ENCODE results near the gene FAM131A. TPM values are rescaled to one million over a fixed set of nuclear protein-coding genes. Genes with fewer than 3 reads are reported as not detected.
A peak's percentile ranks its signal among the peaks of the same experiment; 100 is the strongest.

FAM131A gene, protein sequence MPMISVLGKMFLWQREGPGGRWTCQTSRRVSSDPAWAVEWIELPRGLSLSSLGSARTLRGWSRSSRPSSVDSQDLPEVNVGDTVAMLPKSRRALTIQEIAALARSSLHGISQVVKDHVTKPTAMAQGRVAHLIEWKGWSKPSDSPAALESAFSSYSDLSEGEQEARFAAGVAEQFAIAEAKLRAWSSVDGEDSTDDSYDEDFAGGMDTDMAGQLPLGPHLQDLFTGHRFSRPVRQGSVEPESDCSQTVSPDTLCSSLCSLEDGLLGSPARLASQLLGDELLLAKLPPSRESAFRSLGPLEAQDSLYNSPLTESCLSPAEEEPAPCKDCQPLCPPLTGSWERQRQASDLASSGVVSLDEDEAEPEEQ
- total RNA-seq, result 1 to 10 TPM; 2.1 to 3.4 TPM

- H3K36me3 Mint-ChIP-seq, result peaks cover 22% of the 10 kb centered on the region
- H3K27ac Mint-ChIP-seq, result peak within 1 kb of the TSS; percentile 71
- no peak for DNase-seq
- no peaks in the 10 kb centered on the region for H3K9me3 Mint-ChIP-seq
- peaks cover 45% of the 10 kb centered on the region for H3K4me1 Mint-ChIP-seq
- H3K4me3 Mint-ChIP-seq, result peak within 1 kb of the TSS; percentile 80
- no peaks in the 10 kb centered on the region for H3K27me3 Mint-ChIP-seq
Observed at GRCh38 chr3:184337399-184337714, at the start of gene FAM131A. Gene FAM131A (plus strand): TSS chr3:184337600. CDS start chr3:184337631, 31 bp downstream.

- H3K4me1 Mint-ChIP-seq, result peaks cover 3% of the 10 kb centered on the region
- no peaks in the 10 kb centered on the region for H3K9me3 Mint-ChIP-seq
- H3K4me3 Mint-ChIP-seq, result no peak overlapping the region
- H3K36me3 Mint-ChIP-seq, result no peaks in the 10 kb centered on the region
- H3K27me3 Mint-ChIP-seq, result peaks cover 25% of the 10 kb centered on the region
- DNase-seq, result peak; percentile 64
- H3K27ac Mint-ChIP-seq, result no peak overlapping the region
Observed at GRCh38 chr3:184289426-184289938, 47.9 kb upstream of the FAM131A start.

- H3K36me3 Mint-ChIP-seq, result no peaks in the 10 kb centered on the region
- H3K27me3 Mint-ChIP-seq, result peaks cover 25% of the 10 kb centered on the region
- no peak overlapping the region for H3K4me3 Mint-ChIP-seq
- no peak overlapping the region for H3K27ac Mint-ChIP-seq
- no peaks in the 10 kb centered on the region for H3K9me3 Mint-ChIP-seq
- no peak for DNase-seq
- H3K4me1 Mint-ChIP-seq, result peaks cover 3% of the 10 kb centered on the region
Observed at GRCh38 chr3:184290331-184290730, 47.1 kb upstream of the FAM131A start.

DNA sequence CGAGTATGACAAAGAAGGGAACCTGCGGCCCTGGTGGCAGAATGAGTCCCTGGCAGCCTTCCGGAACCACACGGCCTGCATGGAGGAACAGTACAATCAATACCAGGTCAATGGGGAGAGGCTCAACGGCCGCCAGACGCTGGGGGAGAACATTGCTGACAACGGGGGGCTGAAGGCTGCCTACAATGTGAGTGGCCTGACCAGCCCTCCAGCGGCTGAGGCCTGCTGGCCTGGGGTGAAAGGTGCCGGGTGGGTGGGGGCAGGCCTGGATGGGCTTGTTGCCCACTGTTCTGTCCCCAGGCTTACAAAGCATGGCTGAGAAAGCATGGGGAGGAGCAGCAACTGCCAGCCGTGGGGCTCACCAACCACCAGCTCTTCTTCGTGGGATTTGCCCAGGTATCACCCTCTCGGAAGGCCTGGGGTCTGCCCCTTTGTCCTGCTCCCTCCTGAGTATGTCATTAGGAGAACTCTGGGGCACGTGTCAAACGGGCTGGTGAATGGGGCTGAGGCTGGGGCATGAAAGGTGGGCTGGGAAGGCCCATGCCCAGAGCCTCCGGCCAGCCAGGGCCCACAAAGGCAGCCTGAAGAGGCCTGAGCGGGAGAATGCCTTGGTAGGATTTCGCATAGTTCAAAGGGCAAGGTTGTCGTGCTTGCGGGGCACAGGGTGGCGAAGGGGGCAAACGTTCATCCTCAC lies 46.2 kb upstream of the FAM131A start:
- no peak for DNase-seq
- H3K27ac Mint-ChIP-seq, result no peak overlapping the region
- H3K4me1 Mint-ChIP-seq, result peaks cover 3% of the 10 kb centered on the region
- no peak overlapping the region for H3K4me3 Mint-ChIP-seq
- H3K27me3 Mint-ChIP-seq, result peaks cover 18% of the 10 kb centered on the region
- no peaks in the 10 kb centered on the region for H3K36me3 Mint-ChIP-seq
- H3K9me3 Mint-ChIP-seq, result no peaks in the 10 kb centered on the region

DNA sequence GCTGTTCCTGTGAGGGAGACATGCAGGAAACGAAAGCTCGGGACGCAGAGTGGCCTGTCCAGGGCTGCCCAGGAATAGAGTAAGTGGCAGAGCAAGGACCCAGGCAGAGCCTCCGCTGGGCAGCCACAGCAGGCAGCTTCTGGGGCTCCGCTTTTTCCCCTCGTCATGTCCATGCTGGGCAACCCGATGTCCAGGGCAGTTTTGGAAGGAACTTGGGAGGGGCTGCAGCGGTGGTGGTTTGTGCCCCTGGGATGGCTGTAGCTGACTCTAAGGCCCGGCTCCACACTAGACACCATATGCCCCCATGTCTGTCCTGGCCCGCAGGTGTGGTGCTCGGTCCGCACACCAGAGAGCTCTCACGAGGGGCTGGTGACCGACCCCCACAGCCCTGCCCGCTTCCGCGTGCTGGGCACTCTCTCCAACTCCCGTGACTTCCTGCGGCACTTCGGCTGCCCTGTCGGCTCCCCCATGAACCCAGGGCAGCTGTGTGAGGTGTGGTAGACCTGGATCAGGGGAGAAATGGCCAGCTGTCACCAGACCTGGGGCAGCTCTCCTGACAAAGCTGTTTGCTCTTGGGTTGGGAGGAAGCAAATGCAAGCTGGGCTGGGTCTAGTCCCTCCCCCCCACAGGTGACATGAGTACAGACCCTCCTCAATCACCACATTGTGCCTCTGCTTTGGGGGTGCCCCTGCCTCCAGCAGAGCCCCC lies 45.5 kb upstream of the FAM131A start:
- Mint-ChIP-seq H3K27me3 (peaks cover 11% of the 10 kb centered on the region), H3K4me1 (peaks cover 3% of the 10 kb centered on the region), H3K9me3 (no peaks in the 10 kb centered on the region), H3K36me3 (no peaks in the 10 kb centered on the region), H3K4me3 (no peak overlapping the region), H3K27ac (no peak overlapping the region)
- no peak for DNase-seq

DNA sequence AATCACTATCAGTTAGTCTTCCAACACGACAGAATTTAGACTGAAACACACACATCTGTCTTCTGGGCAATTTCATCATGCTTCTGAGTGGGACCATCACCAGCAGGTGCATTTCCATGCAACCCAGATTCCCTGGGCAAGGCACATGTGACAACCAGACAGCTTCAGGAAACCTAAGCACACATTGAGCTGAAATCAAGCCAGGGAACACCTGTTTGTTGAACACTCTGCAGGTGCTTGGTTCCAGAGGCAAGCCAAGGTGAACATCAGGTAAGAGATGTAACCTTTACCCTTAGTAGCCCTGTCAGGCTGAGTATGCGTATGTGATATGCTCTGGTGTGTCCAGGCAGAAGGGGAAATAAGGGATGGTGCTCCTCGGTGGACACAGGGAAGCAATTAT lies 41.6 kb upstream of the FAM131A start:
- Mint-ChIP-seq H3K9me3 (no peaks in the 10 kb centered on the region), H3K4me3 (no peak overlapping the region)

GRCh38 chr3:184296616-184297015 lies 40.8 kb upstream of the FAM131A start:
- peaks cover 14% of the 10 kb centered on the region for H3K36me3 Mint-ChIP-seq
- no peaks in the 10 kb centered on the region for H3K27me3 Mint-ChIP-seq
- no peak overlapping the region for H3K4me3 Mint-ChIP-seq
- H3K4me1 Mint-ChIP-seq, result peaks cover 22% of the 10 kb centered on the region
- no peak for DNase-seq
- H3K27ac Mint-ChIP-seq, result no peak overlapping the region
- H3K9me3 Mint-ChIP-seq, result no peaks in the 10 kb centered on the region

More for the DNA sequence above, 41.6 kb upstream of the FAM131A start:
- Mint-ChIP-seq H3K4me1 (peaks cover 18% of the 10 kb centered on the region), H3K27ac (no peak overlapping the region), H3K36me3 (peaks cover 8% of the 10 kb centered on the region), H3K27me3 (no peaks in the 10 kb centered on the region)
- no peak for DNase-seq

DNA sequence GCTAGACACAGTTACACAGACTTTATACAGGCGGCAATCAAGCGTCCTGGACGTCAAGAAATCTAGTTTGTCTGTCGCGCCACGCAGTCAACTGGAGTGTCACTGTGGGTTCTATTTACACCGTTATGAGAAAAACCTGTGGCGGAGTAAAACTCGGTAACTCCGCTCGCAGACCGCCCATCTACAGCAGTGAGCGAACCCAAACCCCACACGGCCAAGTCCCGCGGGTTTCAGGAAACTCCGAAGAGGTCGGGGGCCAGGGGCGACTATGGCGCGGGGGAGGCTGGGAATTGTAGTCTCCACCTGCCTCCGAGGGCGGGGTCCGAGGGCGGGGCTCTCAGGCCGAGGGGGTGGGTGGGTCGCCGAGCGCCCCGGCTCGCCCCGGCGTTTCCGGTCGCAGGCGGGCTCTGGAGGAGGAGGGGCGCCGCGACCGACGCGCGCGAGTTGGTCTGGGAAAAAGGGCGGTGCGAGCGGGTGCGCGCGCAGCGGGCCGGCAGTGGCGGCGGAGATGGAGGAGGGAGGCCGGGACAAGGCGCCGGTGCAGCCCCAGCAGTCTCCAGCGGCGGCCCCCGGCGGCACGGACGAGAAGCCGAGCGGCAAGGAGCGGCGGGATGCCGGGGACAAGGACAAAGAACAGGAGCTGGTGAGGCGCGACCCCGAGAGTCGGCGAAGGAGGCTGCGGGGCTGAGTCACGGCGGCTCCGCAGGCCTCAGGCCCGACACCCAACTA lies 38.5 kb upstream of the FAM131A start, which contains the start of gene PSMD2:
Gene PSMD2 (plus strand): TSS at position 483 of the 729 bp plus-strand sequence. CDS start 26 bp downstream, at position 509.
- H3K9me3 Mint-ChIP-seq, result no peaks in the 10 kb centered on the region
- H3K27ac Mint-ChIP-seq, result peak within 1 kb of the TSS; percentile 82
- H3K4me1 Mint-ChIP-seq, result peaks cover 37% of the 10 kb centered on the region

GRCh38 chr3:184299488-184300377 lies 37.7 kb upstream of the FAM131A start:
- Mint-ChIP-seq H3K27ac (peak overlapping the region; percentile 82), H3K4me3 (peak overlapping the region; percentile 92), H3K27me3 (no peaks in the 10 kb centered on the region), H3K4me1 (peaks cover 39% of the 10 kb centered on the region), H3K9me3 (no peaks in the 10 kb centered on the region), H3K36me3 (peaks cover 36% of the 10 kb centered on the region)
- no peak for DNase-seq

More for the DNA sequence above, 38.5 kb upstream of the FAM131A start, which contains the start of gene PSMD2:
- Mint-ChIP-seq H3K4me3 (peak within 1 kb of the TSS; percentile 92), H3K27me3 (no peaks in the 10 kb centered on the region), H3K36me3 (peaks cover 33% of the 10 kb centered on the region)
- DNase-seq, result peak; percentile 98

DNA sequence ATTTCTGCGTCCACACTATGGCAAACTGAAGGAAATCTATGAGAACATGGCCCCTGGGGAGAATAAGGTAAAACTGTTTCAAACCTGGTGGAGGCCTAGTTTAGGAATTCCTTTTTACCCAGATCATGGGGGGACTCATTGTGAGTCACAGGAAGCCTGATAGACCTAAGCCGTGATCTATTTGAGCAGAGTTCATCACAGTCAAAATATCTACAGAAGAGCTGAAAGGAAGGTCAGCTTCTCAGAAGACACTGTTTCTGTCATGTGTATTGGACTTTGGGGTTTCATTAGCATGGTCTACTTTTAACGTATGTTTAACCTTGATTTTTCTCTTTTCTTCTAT lies 37.1 kb upstream of the FAM131A start:
- peak overlapping the region; percentile 92 for H3K4me3 Mint-ChIP-seq
- H3K9me3 Mint-ChIP-seq, result no peaks in the 10 kb centered on the region
- peak overlapping the region; percentile 29 for H3K27ac Mint-ChIP-seq
- DNase-seq, result no peak
- H3K27me3 Mint-ChIP-seq, result no peaks in the 10 kb centered on the region
- H3K36me3 Mint-ChIP-seq, result peaks cover 36% of the 10 kb centered on the region
- H3K4me1 Mint-ChIP-seq, result peaks cover 39% of the 10 kb centered on the region

GRCh38 chr3:184305577-184305976 lies 31.8 kb upstream of the FAM131A start:
- Mint-ChIP-seq H3K27me3 (no peaks in the 10 kb centered on the region), H3K4me3 (no peak overlapping the region), H3K4me1 (peaks cover 32% of the 10 kb centered on the region), H3K36me3 (peaks cover 55% of the 10 kb centered on the region), H3K27ac (peak overlapping the region; percentile 69), H3K9me3 (no peaks in the 10 kb centered on the region)
- DNase-seq, result no peak

GRCh38 chr3:184306341-184306972 lies 30.9 kb upstream of the FAM131A start:
- Mint-ChIP-seq H3K36me3 (peaks cover 49% of the 10 kb centered on the region), H3K9me3 (no peaks in the 10 kb centered on the region), H3K27me3 (no peaks in the 10 kb centered on the region)

DNA sequence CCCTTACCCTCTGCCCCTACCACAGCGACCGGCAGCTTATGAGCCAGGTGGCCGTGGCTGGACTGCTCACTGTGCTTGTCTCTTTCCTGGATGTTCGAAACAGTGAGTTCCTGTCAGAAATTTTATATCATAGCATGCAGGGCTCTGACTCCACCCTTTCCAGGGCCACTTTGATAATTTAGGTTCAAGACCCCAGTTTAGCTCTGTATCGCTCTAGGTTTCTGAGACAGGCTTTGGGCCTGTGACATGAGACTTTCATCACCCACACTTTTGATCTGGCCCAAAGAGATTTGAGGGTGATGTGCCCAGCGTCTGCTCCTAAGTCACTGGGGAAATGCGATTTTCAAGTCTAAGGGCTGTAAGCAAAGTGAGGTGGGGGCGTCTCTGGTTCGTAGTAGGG lies 29.5 kb upstream of the FAM131A start:
- H3K9me3 Mint-ChIP-seq, result no peaks in the 10 kb centered on the region
- peaks cover 38% of the 10 kb centered on the region for H3K36me3 Mint-ChIP-seq
- H3K4me1 Mint-ChIP-seq, result peaks cover 18% of the 10 kb centered on the region
- peak overlapping the region; percentile 49 for H3K27ac Mint-ChIP-seq
- H3K4me3 Mint-ChIP-seq, result no peak overlapping the region
- no peak for DNase-seq
- H3K27me3 Mint-ChIP-seq, result no peaks in the 10 kb centered on the region

More at GRCh38 chr3:184306341-184306972, 30.9 kb upstream of the FAM131A start:
- H3K4me3 Mint-ChIP-seq, result no peak overlapping the region
- DNase-seq, result no peak
- H3K4me1 Mint-ChIP-seq, result peaks cover 28% of the 10 kb centered on the region
- no peak overlapping the region for H3K27ac Mint-ChIP-seq

Data from activated naive CD8-positive, alpha-beta T cell treated with anti-CD3 and anti-CD28 coated beads for 36 hours (primary cell).